K562 (cell line): ENCODE measurements around the gene ALDH3B2. TPM values are rescaled to one million over a fixed set of nuclear protein-coding genes. Genes with fewer than 3 reads are reported as not detected.
A peak's percentile ranks its signal among the peaks of the same experiment; 100 is the strongest.

Experiments
- ADNP ChIP-seq: fragments of 200-800 bp; sonication (Bioruptor generic); IDR thresholded peaks from 2 replicates; pipeline ENCODE4 v1.6.1; 2016; ENCODE audit warnings: missing genetic modification characterization, missing compliant biosample characterization
- AFF1 ChIP-seq, 2 experiments: fragments of 450-650 bp; IDR thresholded peaks; 2 replicates each; pipeline ENCODE4 v1.6.1; 2018; ENCODE audit warnings: mild to moderate bottlenecking in 2 of 2, low read depth in 1 of 2; ENCODE audit not compliant: partially characterized antibody in 2 of 2
- CEBPG ChIP-seq, 3 experiments: fragments of 200-800 bp in 1 of 3; sonication (Bioruptor generic) in 1 of 3; sonication (generic) in 1 of 3; formaldehyde crosslinking in 1 of 3; IDR thresholded peaks in 2 of 3; conservative IDR thresholded peaks in 1 of 3; 2 replicates each; pipeline versions ENCODE4 v1.6.1 to v1.8.0; 2016 to 2022; ENCODE audit warnings: missing compliant biosample characterization in 2 of 3, missing genetic modification characterization in 2 of 3, mild to moderate bottlenecking in 1 of 3, missing genetic modification reagents in 1 of 3
- CREB3L1 ChIP-seq: fragments of 450-650 bp; IDR thresholded peaks from 2 replicates; pipeline ENCODE4 v1.6.1; 2014; ENCODE audit warnings: low read depth, mild to moderate bottlenecking, moderate library complexity, borderline replicate concordance
- EGR1 ChIP-seq: fragments of 450-650 bp; conservative IDR thresholded peaks from 2 replicates; pipeline ENCODE4 v1.6.1; 2017; ENCODE audit warnings: mild to moderate bottlenecking
- GATAD2B ChIP-seq: fragments of 450-650 bp; IDR thresholded peaks from 2 replicates; pipeline ENCODE4 v1.6.1; 2017; ENCODE audit warnings: mild to moderate bottlenecking, borderline replicate concordance
- IRF1 ChIP-seq: sonication (generic); formaldehyde crosslinking; IDR thresholded peaks from 2 replicates; pipeline ENCODE4 v1.8.0; 2022; ENCODE audit warnings: missing genetic modification reagents, mild to moderate bottlenecking, borderline replicate concordance
- MBD1 ChIP-seq: fragments of 250-450 bp; sonication (Bioruptor Pico); IDR thresholded peaks from 2 replicates; pipeline ENCODE4 v1.8.0; 2022; ENCODE audit warnings: inconsistent platforms
- NR0B1 ChIP-seq: fragments of 450-650 bp; IDR thresholded peaks from one replicate; pipeline ENCODE4 v1.6.1; 2018; ENCODE audit warnings: mild to moderate bottlenecking, moderate library complexity; ENCODE audit not compliant: partially characterized antibody
- POLR2A ChIP-seq: fragments of 450-650 bp; conservative IDR thresholded peaks from 2 replicates; pipeline ENCODE4 v1.6.1; 2016
- RNF2 ChIP-seq: sonication (generic); IDR thresholded peaks from 2 replicates; pipeline ENCODE4 v1.6.1; 2016
- TEAD2 ChIP-seq: fragments of 450-650 bp; IDR thresholded peaks from 2 replicates; pipeline ENCODE4 v1.6.1; 2016; ENCODE audit warnings: missing genetic modification characterization, control low read depth, missing compliant biosample characterization
- ZBTB1 ChIP-seq: sonication (generic); formaldehyde crosslinking; IDR thresholded peaks from 2 replicates; pipeline ENCODE4 v1.8.1; 2023; ENCODE audit warnings: missing genetic modification reagents, low read depth, mild to moderate bottlenecking, borderline replicate concordance
- ZBTB26 ChIP-seq: fragments of 450-650 bp; formaldehyde crosslinking; IDR thresholded peaks from 2 replicates; pipeline ENCODE4 v1.4.0; 2022; ENCODE audit warnings: missing genetic modification characterization
- polyA plus RNA-seq, 8 experiments: library from polyadenylated mRNA; depleted of rRNA in 4 of 8; stranded (reverse) in 5 of 8; unstranded in 3 of 8; fragments of >200 nt; fragmentation: Nextera tagmentation in 2 of 8; fragmentation: Illumina TruSeq in 1 of 8; extraction: Ambion mirVana in 2 of 8; extraction: Trizol in 1 of 8; gene quantifications; 2 replicates each; pipeline versions ENCODE4 v1.2.1 to v1.2.3, GENCODE V29; 2011 to 2014; ENCODE audit warnings: inconsistent platforms in 1 of 8, missing spikeins in 1 of 8
- total RNA-seq, 7 experiments: library from RNA; depleted of rRNA in 6 of 7; stranded (reverse); fragments of >200 nt in 6 of 7; fragmentation: Illumina TruSeq in 2 of 7; extraction: Trizol in 2 of 7; gene quantifications; 2 replicates each; pipeline versions ENCODE4 v1.2.1 to v1.2.3, GENCODE V29; 2011 to 2021; ENCODE audit warnings: low replicate concordance in 1 of 7

ALDH3B2 gene
- total and polyA plus RNA-seq, 9 of the 15 experiments (the other 6 are each of a cell fraction or from before 2014, with no cell fraction given): not detected

- TF ChIP-seq AFF1 (IDR thresholded peaks at IDR 0.05; ENCODE audit: low read depth in 1 of 2, partially characterized antibody in 2 of 2) (no peak), EGR1 (0 out of 2 replicates have a peak, but pooled peaks have one; percentile 20), NR0B1 (no peak), GATAD2B (peak; percentile 92; the same call in 1 of the 2 replicates), TEAD2 (tag) (no peak), RNF2 (peak; percentile 81), CREB3L1 (peak; percentile 95), POLR2A (peak; percentile 66), ZBTB1 (CRISPR knock-in tag) (peak; percentile 58; the same call in 1 of the 2 replicates), CEBPG (CRISPR knock-in tag; IDR thresholded peaks at IDR 0.05) (no peak), CEBPG (tag; conservative IDR thresholded peaks at IDR 0.05 in 1 of 2, IDR thresholded peaks at IDR 0.05 in 1 of 2) (no peak), ADNP (tag) (peak; percentile 87), ZBTB26 (CRISPR knock-in tag) (no peak), IRF1 (CRISPR knock-in tag) (peak; percentile 93; the same call in 1 of the 2 replicates), MBD1 (CRISPR knock-in tag) (no peak)
Observed at GRCh38 chr11:67629386-67630227, 44.8 kb downstream of the ALDH3B2 start, which contains the start of gene NUDT8 (continued).
